ENCODE measurements around the gene PTX4.
"Not testable (repeated sequence)": the region's sequence is repeated elsewhere in the genome, so short reads cannot be mapped to it uniquely, and the experiment has no call there.

Gene PTX4

DNA sequence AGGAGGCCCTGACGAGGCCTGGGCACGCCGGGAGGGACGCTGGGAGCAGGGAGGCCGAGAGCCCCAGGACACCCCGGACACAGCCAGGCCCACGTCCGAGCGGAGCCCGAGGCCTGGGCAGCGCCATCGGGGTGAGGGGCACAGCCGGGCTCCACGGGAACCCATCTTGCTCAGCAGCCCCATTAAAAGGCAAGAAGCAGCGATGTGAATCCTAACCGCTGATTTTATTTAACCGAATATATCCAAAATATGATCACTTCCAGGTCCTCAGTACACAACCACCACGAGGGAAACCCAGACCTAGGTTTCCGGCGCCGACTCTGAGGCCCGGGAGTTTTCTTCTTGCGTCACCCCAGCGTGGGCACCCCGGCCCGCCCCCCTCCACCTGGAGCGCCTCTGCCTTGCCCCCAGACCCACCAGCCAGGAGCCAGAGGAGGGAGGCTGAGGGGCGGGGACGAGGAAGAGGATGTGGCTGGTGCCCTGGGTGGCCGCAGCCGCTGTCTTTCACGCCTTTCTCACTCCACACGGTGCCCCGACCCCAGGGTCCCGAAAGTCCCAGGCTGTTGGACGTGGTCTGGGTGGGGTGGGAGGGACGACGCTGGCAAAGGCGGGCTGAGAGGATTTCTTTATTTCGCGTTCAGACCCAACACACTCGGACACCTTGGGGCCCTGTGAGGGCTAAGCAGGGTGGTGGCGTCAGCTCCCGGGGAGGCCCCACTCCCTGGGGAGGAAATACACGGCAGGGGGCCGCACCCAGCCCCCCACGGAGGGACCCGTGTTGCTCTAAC, 43.8 kb downstream of the PTX4 start:
- no peak for DNase-seq (ENCODE audit: low read depth in 2 of 2)

DNA sequence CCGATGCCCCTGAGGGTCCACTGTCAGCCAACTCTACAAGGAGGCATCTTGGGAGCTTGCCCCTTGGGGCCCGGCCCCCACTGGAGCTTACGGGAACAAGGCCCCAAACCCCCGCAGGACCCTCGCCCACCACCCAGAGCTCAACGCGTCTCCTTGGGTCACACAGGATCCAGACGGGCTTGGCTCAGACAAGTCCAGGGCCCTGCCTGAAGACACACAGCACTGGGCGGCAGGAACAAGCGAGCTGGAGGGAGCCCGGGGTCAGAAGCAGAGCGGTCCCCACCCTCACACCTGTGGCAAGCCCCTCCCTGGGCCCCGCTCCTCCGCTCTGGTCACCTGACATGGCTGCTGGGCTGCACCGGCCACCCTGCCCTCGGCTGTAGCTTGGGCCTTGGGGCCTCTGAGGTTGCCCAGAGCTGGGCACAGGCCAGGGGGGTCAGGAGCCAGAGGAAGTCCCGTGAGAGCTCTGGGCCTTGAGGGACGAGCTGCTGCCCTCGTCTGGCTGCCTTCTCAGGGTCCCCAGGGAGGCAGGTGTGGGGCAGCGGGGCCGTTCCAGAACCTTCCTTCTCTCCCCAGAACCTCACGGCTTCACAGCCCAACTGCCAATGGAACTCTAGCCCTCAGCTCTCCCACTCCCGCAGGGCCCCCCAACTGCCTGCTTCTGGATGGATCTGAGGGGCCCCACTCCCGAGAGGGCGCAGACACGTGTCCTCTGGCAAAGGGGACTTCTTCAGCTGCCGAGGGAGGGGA, 44.6 kb downstream of the PTX4 start, which contains the start of gene CCDC154:
CCDC154 (minus strand) TSS at position 577 of the 750 bp plus-strand sequence; CDS start at position 343, 234 bp downstream.
- DNase-seq (ENCODE audit: low read depth in 2 of 2): no peak

DNA sequence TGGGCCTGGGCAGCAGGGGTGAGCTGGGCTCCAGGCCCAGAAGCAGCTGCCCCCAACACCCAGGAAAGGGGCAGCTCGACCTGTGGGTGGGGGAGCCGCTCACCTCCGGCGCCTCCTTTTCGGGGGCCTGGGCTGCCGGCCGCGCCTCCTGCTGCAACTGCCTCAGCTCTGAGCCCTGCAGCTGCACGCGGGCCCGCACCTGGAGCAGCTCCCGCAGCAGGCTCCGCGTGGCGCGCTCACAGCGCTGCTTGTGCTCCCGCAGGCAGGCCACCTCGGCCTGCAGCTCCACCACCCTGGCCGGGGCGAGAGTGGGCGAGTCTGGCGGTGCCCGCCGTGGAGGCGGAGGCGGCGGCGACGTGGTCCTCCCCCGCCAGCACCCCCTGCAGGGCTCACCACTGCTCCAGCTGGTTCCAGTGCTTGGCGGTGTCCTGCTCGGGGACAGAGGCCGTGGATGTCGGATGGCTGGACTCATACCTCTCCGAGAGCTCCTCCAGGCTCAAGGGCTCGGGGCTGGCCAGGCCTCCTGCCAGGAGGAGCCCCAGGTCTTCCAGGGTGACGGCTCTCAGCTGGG, 45.3 kb downstream of the PTX4 start:
- no peak for DNase-seq (ENCODE audit: low read depth in 2 of 2)

DNA sequence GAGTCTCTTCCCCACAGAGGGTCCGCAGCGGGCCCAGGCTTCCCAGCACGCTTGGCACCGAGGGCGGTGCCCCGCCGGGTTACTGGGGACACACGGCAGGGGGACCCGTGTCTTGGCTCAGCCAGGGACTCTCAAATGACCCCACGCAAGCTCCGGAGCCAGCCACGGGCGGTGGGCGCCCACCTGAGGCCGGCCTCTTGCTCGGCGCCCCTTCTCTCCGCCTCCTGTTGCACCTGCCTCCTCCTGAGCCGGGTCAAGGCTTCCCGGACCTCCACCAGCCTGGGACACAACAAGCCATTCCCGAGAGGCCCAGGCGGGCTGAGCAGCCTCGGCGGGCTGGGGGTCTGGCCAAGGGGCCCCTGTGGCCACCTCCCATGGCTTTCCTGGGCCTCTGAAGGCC, 46.0 kb downstream of the PTX4 start:
- DNase-seq (ENCODE audit: low read depth in 2 of 2): no peak

DNA sequence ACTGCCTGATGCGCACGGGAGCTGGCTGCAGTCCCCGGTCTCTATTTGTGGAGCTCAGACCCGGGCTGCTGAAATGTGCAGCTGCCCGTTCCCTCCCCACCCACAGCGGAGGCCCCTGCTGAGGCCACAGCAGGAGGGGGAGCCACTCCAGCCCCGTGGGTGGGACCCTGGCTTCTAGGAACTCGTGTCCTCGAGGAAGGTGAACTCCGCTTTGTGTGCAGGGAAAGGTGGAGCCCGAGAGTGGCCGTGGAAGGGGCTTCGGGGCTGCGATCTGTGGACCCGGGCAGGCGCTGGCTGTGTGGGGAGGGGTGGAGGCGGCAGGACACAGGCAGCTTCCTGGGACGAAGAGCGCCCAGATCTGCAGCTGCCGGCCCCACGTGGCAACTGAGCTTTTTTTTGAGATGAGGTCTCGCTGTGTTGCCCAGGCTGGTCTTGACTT, 47.3 kb downstream of the PTX4 start:
- no peak for DNase-seq (ENCODE audit: low read depth in 2 of 2)

DNA sequence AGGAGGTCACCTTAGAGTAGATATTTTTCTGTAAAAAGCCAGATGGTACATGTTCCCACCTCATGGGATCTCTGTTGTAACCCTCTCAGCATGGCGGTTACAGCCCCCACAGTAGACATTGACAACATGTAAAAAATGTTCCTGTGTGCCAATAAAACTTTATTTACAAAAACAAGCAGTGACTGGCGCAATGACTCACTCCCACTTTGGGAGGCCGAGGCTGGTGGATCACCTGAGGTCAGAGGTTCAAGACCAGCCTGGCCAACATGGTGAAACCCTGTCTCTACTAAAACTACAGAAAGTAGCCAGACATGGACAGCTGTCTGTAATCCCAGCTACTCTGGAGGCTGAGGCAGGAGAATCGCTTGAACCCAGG, 49.1 kb downstream of the PTX4 start:
- DNase-seq (ENCODE audit: low read depth in 2 of 2): not testable (repeated sequence)

DNA sequence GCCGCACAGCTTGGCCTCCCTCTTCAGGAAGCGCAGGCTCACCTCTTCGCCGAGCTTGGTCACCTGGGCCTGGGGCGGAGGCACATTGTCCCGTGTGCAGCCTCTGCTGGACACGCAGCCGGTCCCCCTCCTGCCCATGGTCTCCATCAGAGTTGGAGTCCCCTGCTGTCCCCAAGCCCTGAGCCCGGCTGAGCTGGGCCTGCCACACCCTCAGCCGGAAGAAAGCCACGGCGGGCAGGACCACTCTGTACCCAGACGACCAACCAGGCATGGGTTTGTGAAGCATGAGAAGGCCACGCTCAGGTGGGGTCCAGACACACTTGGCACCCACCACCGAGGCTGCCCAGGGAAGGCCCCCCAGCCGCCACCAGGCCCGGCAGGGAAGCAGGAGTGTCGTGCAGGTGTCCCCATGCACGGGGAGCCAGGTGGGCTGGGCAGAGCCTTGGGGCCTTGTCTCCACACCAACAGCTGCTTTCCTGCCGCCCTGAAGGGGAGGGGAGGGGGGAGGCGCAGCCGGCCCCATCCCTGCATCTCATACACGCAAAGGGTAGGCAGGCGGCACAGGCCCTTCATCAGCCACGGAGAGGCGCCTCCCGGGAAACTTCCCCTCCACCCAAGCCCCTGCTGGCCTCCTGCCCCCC, 49.6 kb downstream of the PTX4 start:
- DNase-seq (ENCODE audit: low read depth in 2 of 2): no peak

DNA sequence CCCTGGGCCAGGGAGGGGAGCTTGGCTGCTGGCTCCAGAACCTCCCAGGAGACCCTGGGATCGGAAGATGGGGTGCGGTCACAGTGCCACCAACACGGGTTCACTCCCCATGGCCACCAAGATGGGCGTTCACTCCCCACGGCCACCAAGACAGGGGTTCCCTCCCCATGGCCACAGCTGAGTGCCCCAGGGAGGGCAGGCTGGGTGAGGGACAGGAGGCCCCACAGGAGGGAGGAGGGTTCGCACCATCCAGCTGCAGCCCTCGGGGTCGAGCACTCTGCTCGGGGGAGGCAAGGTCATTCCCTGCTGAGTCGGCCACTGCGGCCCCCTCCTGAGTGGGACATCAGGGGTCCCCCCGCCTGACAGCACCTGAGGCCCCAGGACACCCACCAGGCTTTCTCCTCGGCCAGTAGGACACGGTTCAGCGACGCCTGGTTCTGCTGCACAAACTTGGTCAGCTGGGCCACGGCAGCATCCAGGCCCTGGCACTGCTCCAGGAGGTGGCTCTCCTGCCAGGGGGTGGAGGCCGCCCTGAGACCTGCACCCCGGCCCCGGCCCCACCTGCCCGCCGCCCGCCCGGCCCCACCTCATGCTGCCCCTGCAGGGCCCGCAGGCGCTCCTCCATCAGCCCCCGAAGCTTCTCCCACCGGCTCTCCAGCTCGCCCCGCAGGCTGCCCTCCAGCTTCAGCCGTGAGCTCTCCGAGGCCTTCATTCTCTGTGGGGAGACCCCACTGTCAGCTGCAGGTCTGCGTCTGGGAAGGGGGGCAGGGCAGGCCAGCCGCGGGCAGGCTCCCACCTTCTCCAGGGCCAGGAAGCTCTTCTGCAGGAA, 50.3 kb downstream of the PTX4 start:
- no peak for DNase-seq (ENCODE audit: low read depth in 2 of 2)

DNA sequence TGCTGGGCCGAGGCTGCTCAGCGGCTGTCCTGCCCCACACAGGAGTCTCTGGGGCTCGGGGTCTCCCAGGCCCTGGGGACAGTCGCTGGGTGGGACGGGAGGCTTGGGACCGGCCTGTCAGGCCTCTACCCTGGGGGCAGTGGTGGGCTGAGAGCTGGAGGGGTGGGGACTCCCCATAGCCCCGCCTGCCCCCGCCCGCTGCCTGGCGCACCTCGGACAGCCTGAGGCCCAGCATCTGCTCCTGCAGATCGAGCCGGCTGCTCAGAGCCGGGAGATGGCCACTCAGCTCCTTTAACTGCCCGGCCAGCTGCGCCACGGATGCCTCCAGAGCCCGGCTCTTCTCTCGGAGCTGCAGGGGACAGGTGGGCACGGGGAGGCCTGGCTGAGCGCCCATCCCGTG, 51.1 kb downstream of the PTX4 start:
- no peak for DNase-seq (ENCODE audit: low read depth in 2 of 2)

DNA sequence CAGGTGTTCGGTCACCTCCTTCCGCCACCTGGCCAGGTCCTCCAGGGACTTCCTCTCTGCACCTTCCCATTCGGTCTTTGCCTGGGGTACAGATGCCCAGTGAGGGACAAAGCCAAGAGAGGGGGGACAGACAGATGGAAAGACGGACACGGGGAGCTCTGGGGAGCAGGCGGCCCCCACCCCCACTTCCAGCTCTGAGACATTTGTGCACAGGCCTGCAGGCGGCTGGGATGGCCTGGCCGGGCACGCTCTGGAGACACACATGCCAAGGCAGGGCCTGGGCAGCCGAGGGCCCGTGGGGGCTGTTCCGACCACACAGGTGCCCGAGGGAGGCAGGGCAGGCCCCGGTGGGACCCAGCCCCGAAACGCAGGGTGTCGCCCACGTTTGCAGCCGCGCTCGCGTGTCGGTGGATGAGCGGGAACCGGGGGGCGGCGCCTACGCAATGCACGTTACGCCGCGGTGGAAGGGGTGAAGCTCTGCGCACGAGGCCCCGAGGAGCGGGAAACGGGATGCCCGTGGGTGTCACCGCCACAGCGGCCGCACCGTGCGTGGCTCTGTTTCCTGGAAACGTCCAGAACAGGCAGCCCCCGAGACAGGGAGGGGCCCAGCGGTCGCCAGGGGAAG, 51.9 kb downstream of the PTX4 start:
- no peak for DNase-seq (ENCODE audit: low read depth in 2 of 2)

DNA sequence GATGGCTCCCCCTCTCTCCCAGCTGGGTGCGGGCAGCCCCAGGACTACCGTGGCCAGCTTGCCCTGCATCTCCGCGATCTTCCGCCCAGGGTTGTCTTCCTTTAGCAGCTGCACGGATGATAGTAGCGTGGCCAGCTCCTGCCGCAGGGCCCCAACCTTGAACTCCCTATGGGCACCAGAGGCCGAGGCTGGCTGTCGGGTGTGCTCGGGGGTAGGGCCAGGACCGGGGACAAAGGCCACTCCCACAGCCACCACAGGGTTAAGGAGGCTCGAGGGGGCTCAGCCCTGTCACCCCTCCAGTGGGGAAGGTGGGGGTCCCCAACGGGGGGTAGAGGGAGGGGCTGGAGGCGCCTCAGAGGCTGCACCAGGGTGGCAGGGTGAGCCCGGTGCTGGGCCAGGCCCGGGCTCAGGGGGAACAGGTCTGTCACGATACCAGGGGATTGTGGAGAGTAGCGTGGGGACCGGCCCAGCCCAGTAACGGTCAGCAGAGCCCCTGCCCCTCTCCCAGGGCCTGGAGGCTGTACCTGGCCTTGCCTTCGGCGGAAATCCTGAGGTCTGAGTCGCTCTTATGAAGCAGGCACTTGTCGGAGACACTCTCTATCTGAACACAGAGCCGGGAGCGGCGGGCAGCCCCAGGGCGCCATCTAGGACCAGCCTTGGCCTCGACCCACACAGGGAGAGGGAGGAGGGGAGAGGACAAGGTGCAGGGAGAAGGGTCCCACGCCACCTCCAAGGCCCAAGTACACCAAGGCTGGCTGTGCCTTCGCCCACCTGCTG, 52.6 kb downstream of the PTX4 start:
- DNase-seq (ENCODE audit: low read depth in 2 of 2): no peak

Data from stimulated activated CD8-positive, alpha-beta memory T cell treated with anti-CD3 and anti-CD28 coated beads, Interleukin-15, amount 100 ng/mL, for 48 hours (primary cell).